Erythroblast (primary cell): ENCODE measurements around the gene SPINK8.

Experiments used
- DNase-seq, 2 experiments: peaks; one replicate each; lab custom pipeline; 2025; lab: John Stamatoyannopoulos, UW
- GATA1 ChIP-seq: IDR thresholded peaks from 2 replicates; pipeline ENCODE4 v1.6.1; 2011; ENCODE audit warnings: low read depth, mild to moderate bottlenecking, control low read depth, low read length, moderate library complexity
- POLR2A ChIP-seq: IDR thresholded peaks from 2 replicates; pipeline ENCODE4 v1.6.1; 2011; ENCODE audit warnings: mild to moderate bottlenecking, low read length

The SPINK8 gene

GRCh38 chr3:48301800-48302166, 31.7 kb downstream of the SPINK8 start:
- TF ChIP-seq POLR2A (peak; percentile 29), GATA1 (no peak)
- DNase-seq, result peak in 1 of 2 experiments; percentile 60

DNA sequence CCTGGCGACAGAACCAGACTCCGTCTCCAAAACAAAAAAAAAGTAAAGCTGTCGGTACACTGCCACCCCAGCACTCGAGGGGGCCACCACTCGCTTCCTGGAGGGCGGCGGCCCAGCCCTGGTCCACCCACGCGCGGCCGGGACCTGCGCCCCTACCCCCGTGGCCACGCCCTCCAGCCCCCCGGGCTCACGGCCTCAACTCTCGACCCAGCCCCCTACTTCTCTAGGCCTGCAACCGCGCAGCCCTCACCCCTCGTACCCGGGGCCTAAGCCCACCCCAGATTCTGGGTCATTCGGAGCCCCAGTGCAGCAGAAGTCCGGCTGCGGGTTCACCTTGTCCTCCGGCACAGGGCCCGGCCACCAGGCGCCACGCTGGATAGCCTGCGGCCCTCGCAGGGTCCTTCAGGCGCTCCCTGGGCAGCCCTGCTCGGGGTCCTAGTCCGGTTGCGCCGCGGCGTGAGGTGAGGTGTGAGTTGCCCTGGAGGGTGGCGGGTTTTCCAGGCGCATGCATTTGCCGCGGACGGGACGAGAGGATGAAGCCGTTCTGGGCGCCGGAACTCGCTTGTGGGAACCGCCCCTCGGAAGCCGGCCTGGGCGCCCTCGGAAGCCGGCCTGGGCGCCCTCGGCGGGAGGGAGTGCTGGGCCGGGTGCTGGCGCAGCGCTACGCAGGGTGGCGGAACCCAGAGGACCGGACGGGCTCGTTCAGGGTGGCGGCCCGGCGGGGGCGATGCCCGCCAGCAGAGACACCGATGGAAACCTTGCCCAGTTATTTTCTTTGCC, 32.3 kb downstream of the SPINK8 start, which contains the start of gene NME6:
NME6 (minus strand) TSS at position 348 of the 780 bp plus-strand sequence.
- DNase-seq, result peak; percentile 93 to 95
- peak; percentile 80 for TF ChIP-seq POLR2A
- TF ChIP-seq GATA1, result no peak

GRCh38 chr3:48299746-48300712, 33.4 kb downstream of the SPINK8 start:
- peak; percentile 62 to 87 for DNase-seq
- no peak for TF ChIP-seq POLR2A
- no peak for TF ChIP-seq GATA1

- TF ChIP-seq POLR2A (no peak), GATA1 (no peak)
These were observed 36.2 kb downstream of the SPINK8 start for GRCh38 chr3:48297111-48297810.

GRCh38 chr3:48296699-48297098, 36.8 kb downstream of the SPINK8 start:
- TF ChIP-seq POLR2A, result no peak
- TF ChIP-seq GATA1, result no peak
- no peak for DNase-seq

More at GRCh38 chr3:48297111-48297810, 36.2 kb downstream of the SPINK8 start:
- no peak for DNase-seq

DNA sequence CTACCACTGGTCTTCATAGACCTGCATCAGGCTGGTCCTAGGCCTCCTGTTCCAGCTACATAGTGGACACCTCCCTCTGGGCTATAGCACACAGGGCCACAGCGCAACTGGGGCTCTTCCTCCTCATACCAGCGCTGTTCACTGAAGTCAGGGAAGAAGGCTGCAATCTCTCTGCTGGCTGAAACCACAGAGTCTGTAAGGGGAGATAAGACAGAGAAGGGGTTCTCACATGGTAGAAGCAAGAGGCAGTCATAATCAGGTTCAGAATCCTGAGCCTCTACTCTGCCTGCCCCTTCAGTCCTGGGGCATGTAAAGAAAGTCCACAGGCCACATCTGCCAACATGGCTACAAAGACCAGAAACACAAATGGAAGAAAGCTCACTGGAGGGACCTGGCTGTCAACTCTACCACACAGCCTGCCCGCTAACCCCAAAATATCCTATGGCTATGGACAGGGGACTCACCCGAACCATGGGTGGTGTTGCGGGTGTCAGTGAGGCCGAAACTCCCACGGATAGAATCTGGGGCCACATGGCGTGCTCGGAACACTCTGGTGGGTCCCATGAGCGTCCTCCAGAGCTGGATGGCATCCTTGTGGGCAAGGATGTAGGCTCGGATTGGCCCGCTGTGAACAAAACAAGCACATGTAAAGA, 38.7 kb downstream of the SPINK8 start:
- TF ChIP-seq POLR2A, result no peak
- DNase-seq, result peak; percentile 68 to 88

DNA sequence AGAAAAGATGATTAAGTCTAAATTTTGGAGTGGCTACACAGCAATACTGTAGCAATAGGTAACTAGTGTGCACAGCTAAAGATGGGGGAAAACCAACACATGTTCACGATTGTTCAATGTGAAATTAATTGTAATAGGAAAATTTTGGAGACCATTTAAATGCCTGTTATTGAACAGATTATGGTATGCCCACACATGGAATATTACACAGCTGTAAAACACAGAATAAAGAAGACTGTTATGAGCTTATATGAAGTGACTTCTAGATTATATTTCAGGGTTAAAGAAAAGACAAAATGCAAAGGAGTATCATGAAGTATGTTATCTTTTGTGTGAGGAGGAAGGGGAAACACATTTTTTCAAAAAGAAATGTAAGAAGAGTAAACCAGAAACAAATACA, 43.8 kb downstream of the SPINK8 start:
- DNase-seq, result no peak
- TF ChIP-seq GATA1 (no peak), POLR2A (no peak)

- TF ChIP-seq GATA1, result no peak
- no peak for TF ChIP-seq POLR2A
These were observed 46.4 kb downstream of the SPINK8 start for GRCh38 chr3:48287034-48287433.

GRCh38 chr3:48286308-48286707, 47.2 kb downstream of the SPINK8 start:
- DNase-seq, result no peak

More at GRCh38 chr3:48287034-48287433, 46.4 kb downstream of the SPINK8 start:
- DNase-seq, result no peak

GRCh38 chr3:48285675-48286074, 47.8 kb downstream of the SPINK8 start:
- DNase-seq, result no peak
- TF ChIP-seq GATA1 (no peak), POLR2A (no peak)

More at GRCh38 chr3:48286308-48286707, 47.2 kb downstream of the SPINK8 start:
- TF ChIP-seq GATA1 (no peak), POLR2A (no peak)

DNA sequence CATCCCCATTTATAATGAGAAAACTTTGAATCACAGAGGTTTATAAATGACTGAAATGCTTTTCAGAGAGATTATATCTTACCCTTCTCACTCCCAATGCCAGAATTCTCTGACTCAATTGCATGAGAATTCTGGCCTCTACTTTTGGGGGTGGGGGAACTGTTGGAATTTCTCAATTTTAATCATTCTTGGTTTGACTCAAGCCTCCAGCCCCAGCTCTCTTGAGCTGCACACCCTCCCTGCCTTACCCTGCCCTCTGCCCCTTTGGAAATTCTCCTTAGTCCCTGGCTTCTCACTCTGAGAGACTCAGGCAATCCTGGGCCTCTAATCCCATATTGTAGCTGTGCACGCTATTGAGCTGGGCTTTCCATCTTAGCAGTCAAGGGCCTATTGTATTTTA, 48.3 kb downstream of the SPINK8 start:
- DNase-seq, result no peak
- TF ChIP-seq GATA1 (no peak), POLR2A (no peak)

GRCh38 chr3:48280881-48281280, 52.6 kb downstream of the SPINK8 start:
- TF ChIP-seq GATA1, result no peak
- TF ChIP-seq POLR2A, result no peak
- DNase-seq, result no peak
